ENCODE measurements around the gene NFIX.

Gene NFIX

GRCh38 chr19:13039211-13039789, 44.0 kb downstream of the NFIX start:
- DNase-seq: no peak

- no peak for DNase-seq
Measured at GRCh38 chr19:13040232-13040947, 45.1 kb downstream of the NFIX start.

GRCh38 chr19:13040948-13041292, 45.6 kb downstream of the NFIX start:
- no peak for DNase-seq

- no peak for DNase-seq
Measured at GRCh38 chr19:13042443-13043130, 47.3 kb downstream of the NFIX start.

- DNase-seq: no peak
Measured at GRCh38 chr19:13043285-13043684, 48.0 kb downstream of the NFIX start.

- peak in 1 of 2 experiments; percentile 30 for DNase-seq
Measured at GRCh38 chr19:13044231-13044836, 49.1 kb downstream of the NFIX start.

- no peak for DNase-seq
Measured at GRCh38 chr19:13045812-13046211, 50.5 kb downstream of the NFIX start.

GRCh38 chr19:13047374-13047773, 52.1 kb downstream of the NFIX start:
- no peak for DNase-seq

GRCh38 chr19:13050274-13050673, 55.0 kb downstream of the NFIX start:
- no peak for DNase-seq

- peak; percentile 14 to 36 for DNase-seq
Measured at GRCh38 chr19:13051557-13052165, 56.4 kb downstream of the NFIX start.

- no peak for DNase-seq
Measured at GRCh38 chr19:13052447-13053175, 57.3 kb downstream of the NFIX start.

GRCh38 chr19:13053238-13053637, 58.0 kb downstream of the NFIX start:
- DNase-seq: no peak

GRCh38 chr19:13053761-13054625, 58.7 kb downstream of the NFIX start:
- DNase-seq: no peak

GRCh38 chr19:13054626-13055212, 59.4 kb downstream of the NFIX start:
- DNase-seq: no peak

- DNase-seq: no peak
Measured at GRCh38 chr19:13055213-13056051, 60.2 kb downstream of the NFIX start.

- no peak for DNase-seq
Measured at GRCh38 chr19:13056052-13056660, 60.9 kb downstream of the NFIX start.

GRCh38 chr19:13057147-13057572, 61.9 kb downstream of the NFIX start:
- no peak for DNase-seq

GRCh38 chr19:13057744-13058143, 62.5 kb downstream of the NFIX start:
- no peak for DNase-seq

GRCh38 chr19:13058951-13059660, 63.8 kb downstream of the NFIX start:
- no peak for DNase-seq

Data from stimulated activated CD4-positive, alpha-beta T cell treated with anti-CD3 and anti-CD28 coated beads, Interleukin-4, amount 100 ng/mL, for 4 hours (primary cell).